ENCODE data around the gene ST8SIA6.

GRCh38 chr10:17357781-17358180 lies 96.6 kb downstream of the ST8SIA6 start:
- TF ChIP-seq, protein P1, sequence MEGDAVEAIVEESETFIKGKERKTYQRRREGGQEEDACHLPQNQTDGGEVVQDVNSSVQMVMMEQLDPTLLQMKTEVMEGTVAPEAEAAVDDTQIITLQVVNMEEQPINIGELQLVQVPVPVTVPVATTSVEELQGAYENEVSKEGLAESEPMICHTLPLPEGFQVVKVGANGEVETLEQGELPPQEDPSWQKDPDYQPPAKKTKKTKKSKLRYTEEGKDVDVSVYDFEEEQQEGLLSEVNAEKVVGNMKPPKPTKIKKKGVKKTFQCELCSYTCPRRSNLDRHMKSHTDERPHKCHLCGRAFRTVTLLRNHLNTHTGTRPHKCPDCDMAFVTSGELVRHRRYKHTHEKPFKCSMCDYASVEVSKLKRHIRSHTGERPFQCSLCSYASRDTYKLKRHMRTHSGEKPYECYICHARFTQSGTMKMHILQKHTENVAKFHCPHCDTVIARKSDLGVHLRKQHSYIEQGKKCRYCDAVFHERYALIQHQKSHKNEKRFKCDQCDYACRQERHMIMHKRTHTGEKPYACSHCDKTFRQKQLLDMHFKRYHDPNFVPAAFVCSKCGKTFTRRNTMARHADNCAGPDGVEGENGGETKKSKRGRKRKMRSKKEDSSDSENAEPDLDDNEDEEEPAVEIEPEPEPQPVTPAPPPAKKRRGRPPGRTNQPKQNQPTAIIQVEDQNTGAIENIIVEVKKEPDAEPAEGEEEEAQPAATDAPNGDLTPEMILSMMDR (IDR thresholded peaks at IDR 0.05), result no peak
- TF ChIP-seq POLR2A (IDR thresholded peaks at IDR 0.05), result no peak
